Urinary bladder (tissue), 4 donors: ENCODE results near the gene RTN4. TPM values are rescaled to one million over a fixed set of nuclear protein-coding genes. Genes with fewer than 3 reads are reported as not detected.
"Not testable (repeated sequence)": the region's sequence is repeated elsewhere in the genome, so short reads cannot be mapped to it uniquely, and the experiment has no call there.

Experiments
- DNase-seq: peaks from one replicate; pipeline ENCODE4 v3.0.0-alpha.2; 2015; ENCODE audit errors: extremely low spot score
- H3K27ac ChIP-seq: one replicate; pipeline ENCODE4 v1.5.1; 2013; ENCODE audit warnings: low read depth, mild to moderate bottlenecking, moderate library complexity
- H3K36me3 ChIP-seq: one replicate; pipeline ENCODE4 v1.6.1; 2013; ENCODE audit warnings: mild to moderate bottlenecking, moderate library complexity; ENCODE audit not compliant: insufficient read depth
- H3K4me1 ChIP-seq: one replicate; pipeline ENCODE4 v1.6.1; 2013; ENCODE audit warnings: mild to moderate bottlenecking, moderate library complexity; ENCODE audit not compliant: insufficient read depth
- H3K4me3 ChIP-seq: one replicate; pipeline ENCODE4 v1.5.1; 2013; ENCODE audit warnings: low read depth, low read length
- WGBS: extraction: QIAGEN DNeasy Blood & Tissue Kit; methylation state at CpG from one replicate; pipeline ENCODE4 v1.1.7; 2013; 5-methylcytosine and 5-hydroxymethylcytosine counted together
- polyA plus RNA-seq: library from polyadenylated mRNA; stranded (reverse); fragments of 200-250 nt; gene quantifications from one replicate; pipeline ENCODE4 v1.2.3, GENCODE V29; 2013
- total RNA-seq: library from RNA; depleted of rRNA; stranded (reverse); fragments of >200 nt; gene quantifications from one replicate; pipeline ENCODE4 v1.2.3, GENCODE V29; 2014
- donor health status: healthy with polysubstance abuse.
- donor health status: healthy.

RTN4 gene, protein sequence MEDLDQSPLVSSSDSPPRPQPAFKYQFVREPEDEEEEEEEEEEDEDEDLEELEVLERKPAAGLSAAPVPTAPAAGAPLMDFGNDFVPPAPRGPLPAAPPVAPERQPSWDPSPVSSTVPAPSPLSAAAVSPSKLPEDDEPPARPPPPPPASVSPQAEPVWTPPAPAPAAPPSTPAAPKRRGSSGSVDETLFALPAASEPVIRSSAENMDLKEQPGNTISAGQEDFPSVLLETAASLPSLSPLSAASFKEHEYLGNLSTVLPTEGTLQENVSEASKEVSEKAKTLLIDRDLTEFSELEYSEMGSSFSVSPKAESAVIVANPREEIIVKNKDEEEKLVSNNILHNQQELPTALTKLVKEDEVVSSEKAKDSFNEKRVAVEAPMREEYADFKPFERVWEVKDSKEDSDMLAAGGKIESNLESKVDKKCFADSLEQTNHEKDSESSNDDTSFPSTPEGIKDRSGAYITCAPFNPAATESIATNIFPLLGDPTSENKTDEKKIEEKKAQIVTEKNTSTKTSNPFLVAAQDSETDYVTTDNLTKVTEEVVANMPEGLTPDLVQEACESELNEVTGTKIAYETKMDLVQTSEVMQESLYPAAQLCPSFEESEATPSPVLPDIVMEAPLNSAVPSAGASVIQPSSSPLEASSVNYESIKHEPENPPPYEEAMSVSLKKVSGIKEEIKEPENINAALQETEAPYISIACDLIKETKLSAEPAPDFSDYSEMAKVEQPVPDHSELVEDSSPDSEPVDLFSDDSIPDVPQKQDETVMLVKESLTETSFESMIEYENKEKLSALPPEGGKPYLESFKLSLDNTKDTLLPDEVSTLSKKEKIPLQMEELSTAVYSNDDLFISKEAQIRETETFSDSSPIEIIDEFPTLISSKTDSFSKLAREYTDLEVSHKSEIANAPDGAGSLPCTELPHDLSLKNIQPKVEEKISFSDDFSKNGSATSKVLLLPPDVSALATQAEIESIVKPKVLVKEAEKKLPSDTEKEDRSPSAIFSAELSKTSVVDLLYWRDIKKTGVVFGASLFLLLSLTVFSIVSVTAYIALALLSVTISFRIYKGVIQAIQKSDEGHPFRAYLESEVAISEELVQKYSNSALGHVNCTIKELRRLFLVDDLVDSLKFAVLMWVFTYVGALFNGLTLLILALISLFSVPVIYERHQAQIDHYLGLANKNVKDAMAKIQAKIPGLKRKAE
- total RNA-seq (288 TPM), polyA plus RNA-seq (406 TPM)

DNA sequence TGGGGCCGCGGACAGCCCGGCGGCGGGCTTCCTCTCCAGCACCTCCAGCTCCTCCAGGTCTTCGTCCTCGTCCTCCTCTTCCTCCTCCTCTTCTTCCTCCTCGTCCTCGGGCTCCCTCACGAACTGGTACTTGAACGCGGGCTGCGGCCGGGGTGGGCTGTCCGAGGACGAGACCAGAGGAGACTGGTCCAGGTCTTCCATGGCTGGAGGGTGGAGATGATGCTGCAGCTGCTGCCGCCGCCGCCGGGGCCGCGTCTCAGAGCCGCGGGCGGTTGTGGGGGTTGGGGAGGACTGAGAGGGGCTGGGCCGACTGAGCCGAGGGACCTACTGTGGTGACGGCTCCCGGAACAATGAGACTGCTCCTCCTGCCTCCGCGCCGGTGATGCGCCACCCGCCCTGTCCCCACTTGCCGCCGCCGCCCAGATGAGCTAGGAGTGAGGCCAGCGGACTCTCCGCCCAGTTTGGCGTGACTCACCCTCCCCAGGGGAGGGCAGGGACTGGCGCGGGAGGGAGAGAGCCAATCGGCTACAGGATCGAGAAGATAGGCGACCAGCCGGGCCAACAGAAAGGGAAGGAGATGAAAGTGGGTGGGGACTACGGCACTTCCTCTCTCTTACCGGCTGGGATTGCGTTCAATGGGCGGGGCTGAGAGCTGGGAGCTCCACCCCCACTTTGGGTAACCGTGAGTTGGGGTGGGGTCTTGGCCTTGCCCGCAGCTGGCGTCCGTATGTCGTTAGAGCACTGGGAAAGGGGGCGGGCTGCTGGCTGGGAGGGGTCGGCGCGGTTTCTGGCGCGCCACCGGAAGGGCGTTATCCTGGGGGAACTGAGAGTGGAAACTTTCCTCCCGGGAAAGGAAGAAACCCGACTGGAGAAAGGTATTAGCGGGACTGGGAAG lies at the start of gene RTN4:
TSS of gene RTN4 (minus strand) at position 352 of the 895 bp plus-strand sequence. CDS start at position 201, 151 bp downstream.
- Histone ChIP-seq H3K4me3 (peak within 1 kb of the TSS; percentile 95), H3K36me3 (no peaks in the 10 kb centered on the region), H3K27ac (peak within 1 kb of the TSS; percentile 99), H3K4me1 (no peaks in the 10 kb centered on the region)
- peak; percentile 97 for DNase-seq
- WGBS = under 1% methylated on average over 66 of the region's 66 CpGs

DNA sequence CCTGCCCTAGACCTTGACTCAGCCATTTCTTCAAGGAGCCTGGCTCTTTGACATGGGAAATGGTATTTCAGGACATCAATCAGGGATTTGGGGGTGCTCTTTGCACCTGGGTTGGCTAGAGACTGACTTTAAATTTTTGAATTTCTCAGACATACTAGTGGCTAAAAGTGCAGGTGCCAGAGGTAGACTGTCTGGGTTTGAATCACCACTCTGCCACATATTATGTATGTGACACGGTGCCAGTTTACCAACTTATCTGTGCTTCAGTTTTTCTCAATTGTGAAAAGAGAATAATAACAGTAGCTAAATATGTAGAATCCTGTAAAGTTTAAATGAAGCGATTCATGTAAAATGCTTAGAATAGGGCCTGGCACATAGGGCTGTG lies 49.2 kb upstream of the RTN4 start:
- Histone ChIP-seq H3K4me3 (no peak overlapping the region), H3K4me1 (no peaks in the 10 kb centered on the region), H3K27ac (no peak overlapping the region), H3K36me3 (no peaks in the 10 kb centered on the region)
- DNase-seq = no peak
- WGBS = 92% methylated on average over 2 of the region's 2 CpGs

DNA sequence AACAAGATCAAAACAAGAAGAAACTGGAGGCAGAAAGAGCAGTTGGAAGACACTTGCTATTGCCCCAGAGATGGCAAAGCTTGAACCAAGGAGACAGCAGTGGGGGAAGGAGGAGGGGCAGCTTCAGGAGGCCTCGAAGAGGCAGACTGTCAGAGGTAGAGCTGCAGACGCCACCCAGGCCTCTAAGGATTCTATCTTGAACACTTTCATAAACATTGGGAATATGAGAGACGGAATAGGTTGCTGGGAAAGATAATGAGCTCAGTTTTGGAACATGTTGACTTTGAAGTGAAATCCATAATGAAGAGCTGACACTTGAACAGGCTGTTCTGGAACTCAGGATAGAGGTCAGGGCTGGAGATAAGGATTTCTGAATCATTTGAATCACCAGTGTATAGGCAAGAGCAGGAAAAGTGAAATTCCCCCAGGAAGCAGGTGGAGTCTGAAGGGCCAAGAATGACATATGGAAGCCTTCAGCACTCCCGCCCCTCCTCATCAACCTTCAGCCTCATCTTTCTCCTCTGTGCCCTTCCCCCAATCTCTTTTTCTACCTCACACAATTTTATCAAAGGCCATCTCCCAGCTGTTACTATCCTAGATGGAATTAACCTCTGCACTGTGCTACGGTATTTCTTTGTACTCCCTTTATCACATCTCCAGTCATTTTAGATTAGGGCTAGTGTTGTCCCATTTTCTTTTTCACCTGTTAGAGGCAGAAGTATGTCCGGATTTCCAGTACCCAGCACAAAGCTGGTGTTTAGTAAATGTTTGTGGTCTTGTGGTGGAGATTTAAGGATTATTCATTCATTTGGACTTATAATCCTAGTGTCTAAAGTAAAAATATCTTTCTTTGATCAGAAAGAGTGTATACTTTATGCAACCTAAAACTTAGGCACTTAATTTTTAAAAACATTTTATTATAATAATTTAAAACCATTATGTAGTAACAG lies 47.5 kb upstream of the RTN4 start:
- H3K36me3 ChIP-seq = no peaks in the 10 kb centered on the region
- H3K4me3 ChIP-seq = no peak overlapping the region
- H3K27ac ChIP-seq = peak overlapping the region; percentile 6
- H3K4me1 ChIP-seq = no peaks in the 10 kb centered on the region
- WGBS = 40% methylated on average over 6 of the region's 6 CpGs
- DNase-seq = no peak

DNA sequence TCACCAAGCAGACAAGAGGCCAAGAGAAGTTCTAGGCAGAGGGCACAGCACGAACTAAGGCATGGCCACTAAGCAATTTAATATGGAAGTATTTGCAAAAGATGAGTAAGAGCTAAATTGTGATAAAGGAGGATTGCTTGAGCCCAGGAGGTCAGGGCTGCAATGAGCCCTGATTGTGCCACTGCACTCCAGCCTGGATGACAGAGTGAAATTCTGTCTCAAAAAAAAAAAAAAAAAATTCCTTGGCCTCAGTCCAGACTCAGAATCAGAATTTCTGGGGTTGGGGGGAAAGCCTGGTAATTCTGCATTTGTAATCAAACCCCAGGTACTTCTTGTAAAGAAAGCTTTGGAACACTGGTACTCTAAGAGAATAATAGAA lies 46.8 kb upstream of the RTN4 start:
- H3K4me1 ChIP-seq = no peaks in the 10 kb centered on the region

DNA sequence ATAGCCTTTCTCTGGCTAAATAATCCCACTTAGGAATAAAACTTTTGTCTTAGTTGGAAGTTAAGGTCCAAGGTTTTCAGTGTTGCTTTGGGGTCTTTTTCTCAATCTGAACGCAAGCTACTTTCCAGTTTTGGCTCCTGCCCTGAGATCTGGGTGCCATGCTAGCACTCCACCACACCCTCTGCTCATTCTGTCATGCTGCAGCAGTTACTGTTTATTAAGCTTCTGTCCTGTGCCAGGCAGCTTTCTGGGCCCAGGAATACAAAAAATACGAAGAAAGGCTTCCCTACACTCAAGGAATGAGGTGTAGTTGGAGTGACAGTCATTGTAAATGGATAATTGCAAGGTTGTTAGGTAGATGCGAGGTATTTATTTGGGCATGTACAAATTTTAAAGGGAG lies 46.3 kb upstream of the RTN4 start:
- 71% methylated on average over 3 of the region's 3 CpGs for WGBS
- Histone ChIP-seq H3K36me3 (no peaks in the 10 kb centered on the region), H3K4me3 (no peak overlapping the region), H3K27ac (no peak overlapping the region), H3K4me1 (no peaks in the 10 kb centered on the region)
- DNase-seq = no peak

More for the DNA sequence above, 46.8 kb upstream of the RTN4 start:
- H3K4me3 ChIP-seq = no peak overlapping the region
- H3K27ac ChIP-seq = no peak overlapping the region
- H3K36me3 ChIP-seq = no peaks in the 10 kb centered on the region
- WGBS = 55% methylated on average over 1 of the region's 1 CpG
- DNase-seq = no peak

DNA sequence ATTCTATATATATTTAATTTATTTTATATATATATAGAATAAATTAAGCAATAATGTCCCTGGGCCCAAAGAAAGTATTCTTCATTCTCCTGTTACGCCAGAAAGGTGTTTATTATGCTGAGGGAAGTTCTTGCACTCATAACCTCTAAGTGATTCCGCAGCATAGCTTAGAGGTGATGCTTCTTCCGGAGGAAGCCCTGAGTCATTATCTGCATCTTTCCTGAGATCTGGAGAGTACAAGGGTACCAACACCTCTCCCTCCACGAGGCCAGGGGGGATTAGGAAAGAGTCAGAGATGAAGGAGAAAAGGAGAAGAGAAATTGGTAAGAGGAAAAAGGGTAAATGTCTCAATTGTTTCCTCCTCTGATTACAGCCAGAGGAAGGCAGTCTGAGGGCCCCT lies 43.1 kb upstream of the RTN4 start:
- Histone ChIP-seq H3K36me3 (no peaks in the 10 kb centered on the region), H3K27ac (no peak overlapping the region), H3K4me3 (no peak overlapping the region), H3K4me1 (no peaks in the 10 kb centered on the region)
- WGBS = 69% methylated on average over 4 of the region's 4 CpGs
- no peak for DNase-seq

DNA sequence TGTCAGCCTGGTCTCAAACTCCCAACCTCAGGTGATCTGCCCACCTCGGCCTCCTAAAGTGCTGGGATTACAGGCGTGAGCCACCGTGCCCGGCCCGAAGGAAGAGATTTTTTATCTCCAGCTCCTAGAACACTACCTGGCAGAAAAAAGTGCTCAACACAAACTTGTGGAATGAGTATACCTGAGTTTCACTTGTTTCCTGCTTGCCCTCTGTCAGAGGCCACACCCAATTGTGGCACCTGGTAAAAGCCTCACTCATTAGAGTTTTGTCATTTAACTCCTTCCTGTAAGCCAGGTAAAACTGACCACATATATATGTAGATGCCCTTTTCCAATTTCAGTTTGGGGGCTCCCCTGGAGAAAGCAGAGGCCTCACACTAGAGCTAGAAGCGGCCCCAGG lies 42.2 kb upstream of the RTN4 start:
- 90% methylated on average over 6 of the region's 6 CpGs for WGBS
- Histone ChIP-seq H3K4me1 (no peaks in the 10 kb centered on the region), H3K4me3 (no peak overlapping the region)

DNA sequence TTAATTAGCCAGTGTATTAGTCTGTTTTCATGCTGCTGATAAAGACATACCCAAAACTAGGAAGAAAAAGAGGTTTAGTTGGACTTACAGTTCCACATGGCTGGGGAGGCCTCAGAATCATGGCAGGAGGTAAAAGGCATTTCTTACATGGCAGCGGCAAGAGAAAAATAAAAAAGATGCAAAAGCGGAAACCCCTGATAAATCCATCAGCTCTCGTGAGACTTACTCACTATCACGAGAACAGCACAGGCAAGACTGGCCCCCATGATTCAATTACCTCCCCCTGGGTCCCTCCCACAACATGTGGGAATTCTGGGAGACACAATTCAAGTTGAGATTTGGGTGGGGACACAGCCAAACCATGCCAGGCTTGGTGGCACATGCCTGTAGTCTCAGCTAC lies 41.4 kb upstream of the RTN4 start:
- H3K4me1 ChIP-seq, H3K27ac ChIP-seq, DNase-seq, H3K36me3 ChIP-seq, H3K4me3 ChIP-seq: not testable (repeated sequence)
- 70% methylated on average over 4 of the region's 4 CpGs for WGBS

More for the DNA sequence above, 42.2 kb upstream of the RTN4 start:
- Histone ChIP-seq H3K36me3 (no peaks in the 10 kb centered on the region), H3K27ac (no peak overlapping the region)
- no peak for DNase-seq

DNA sequence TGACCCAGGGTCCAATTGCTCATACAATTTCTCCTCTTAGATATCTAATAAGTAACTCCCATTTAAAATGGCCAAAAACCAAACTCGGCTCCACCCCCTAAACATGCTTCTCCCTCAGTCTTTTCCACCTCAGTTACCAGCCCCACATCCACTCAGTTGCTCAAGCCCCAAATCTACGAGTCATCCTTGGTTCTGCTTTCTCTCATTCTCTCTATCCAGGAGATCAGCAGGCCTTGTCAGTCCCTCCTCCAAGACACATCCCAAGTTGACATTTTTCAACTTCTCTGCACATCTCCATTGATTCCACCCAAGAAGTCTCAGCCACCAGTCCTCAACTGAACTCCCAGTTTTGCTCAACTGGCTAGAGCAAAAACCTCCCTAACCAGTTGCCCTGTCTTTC lies 40.5 kb upstream of the RTN4 start:
- no peaks in the 10 kb centered on the region for H3K36me3 ChIP-seq
- no peaks in the 10 kb centered on the region for H3K4me1 ChIP-seq
- no peak for DNase-seq
- H3K27ac ChIP-seq = no peak overlapping the region
- 96% methylated on average over 2 of the region's 2 CpGs for WGBS
- no peak overlapping the region for H3K4me3 ChIP-seq

DNA sequence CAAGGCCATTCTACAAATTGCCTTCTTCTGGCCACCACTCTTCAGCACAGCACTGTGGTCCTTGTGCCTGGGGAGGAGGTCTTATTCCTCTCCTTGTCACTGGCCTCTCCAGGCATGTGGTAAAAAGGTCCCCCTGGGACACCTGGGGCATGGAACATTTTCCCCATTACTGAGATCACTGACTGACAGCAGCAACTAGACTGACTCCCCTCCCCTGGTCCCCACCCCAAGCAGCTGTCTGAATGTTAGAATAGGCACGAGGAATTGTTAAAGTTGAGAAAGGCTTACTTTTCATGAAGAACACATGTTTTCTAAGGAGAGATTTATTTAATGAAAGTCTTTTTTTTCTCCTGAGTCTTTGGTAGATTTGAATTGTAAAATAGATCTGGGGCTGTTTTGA lies 39.5 kb upstream of the RTN4 start:
- WGBS = 85% methylated on average over 1 of the region's 1 CpG
- Histone ChIP-seq H3K36me3 (no peaks in the 10 kb centered on the region), H3K27ac (no peak overlapping the region), H3K4me3 (no peak overlapping the region), H3K4me1 (no peaks in the 10 kb centered on the region)
- DNase-seq = no peak

DNA sequence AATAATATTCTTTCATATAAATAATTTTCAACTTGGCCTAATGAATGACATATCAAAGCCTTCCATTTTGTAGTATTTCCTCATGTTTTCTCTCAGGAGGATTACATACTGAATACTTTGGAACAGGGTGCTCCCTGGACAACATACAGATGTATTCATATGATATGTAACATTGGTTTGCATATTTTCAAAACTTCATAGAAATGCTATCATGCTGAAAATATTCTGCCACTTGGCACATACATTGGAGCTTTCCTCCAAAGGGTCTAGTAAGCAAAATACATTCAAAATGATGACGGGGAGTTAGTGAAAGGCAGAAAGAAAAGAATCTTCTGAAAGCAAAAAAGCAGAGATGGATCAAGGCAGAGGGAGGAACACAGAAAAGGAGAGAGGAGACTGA lies 38.1 kb upstream of the RTN4 start:
- H3K4me3 ChIP-seq = no peak overlapping the region
- no peaks in the 10 kb centered on the region for H3K36me3 ChIP-seq
- no peaks in the 10 kb centered on the region for H3K4me1 ChIP-seq
- DNase-seq = no peak
- no peak overlapping the region for H3K27ac ChIP-seq
- 52% methylated on average over 1 of the region's 1 CpG for WGBS

DNA sequence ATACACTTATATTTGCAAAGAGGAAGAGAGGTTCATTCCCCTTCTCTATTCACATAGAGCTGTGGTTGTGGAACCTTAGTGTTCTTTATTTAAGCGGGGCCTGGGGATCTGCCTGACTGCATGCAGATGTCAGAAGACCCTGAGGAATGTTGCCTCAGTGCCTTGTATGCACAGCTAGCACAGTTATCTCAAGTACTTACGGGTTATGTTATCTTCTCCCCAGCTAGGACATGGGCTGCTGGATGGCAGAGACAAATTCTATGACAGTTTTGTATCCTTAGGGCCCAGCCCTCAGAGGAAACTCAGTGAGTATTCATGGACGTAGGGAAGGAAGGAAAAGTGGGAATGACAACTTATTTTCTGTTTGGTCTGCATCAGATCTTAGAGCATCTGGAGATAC lies 37.7 kb upstream of the RTN4 start:
- Histone ChIP-seq H3K4me1 (no peaks in the 10 kb centered on the region), H3K36me3 (no peaks in the 10 kb centered on the region), H3K4me3 (no peak overlapping the region), H3K27ac (no peak overlapping the region)
- 66% methylated on average over 3 of the region's 3 CpGs for WGBS
- no peak for DNase-seq
